ENCODE measurements around the gene LRP1B. TPM values are rescaled to one million over a fixed set of nuclear protein-coding genes. Genes with fewer than 3 reads are reported as not detected.

LRP1B gene
- total RNA-seq, 4 donors from 2014 or later, result 3.6 to 10.1 (median 6.1) TPM

- ATAC-seq (ENCODE audit: low FRiP score) (no peak), DNase-seq (ENCODE audit: low spot score) (no peak)
- no peak for TF ChIP-seq CTCF (IDR thresholded peaks at IDR 0.05)
Measured at GRCh38 chr2:141380008-141380979, 750.5 kb downstream of the LRP1B start.

GRCh38 chr2:141364821-141365220 is 766.0 kb downstream of the LRP1B start:
- no peak for DNase-seq (ENCODE audit: low spot score)
- TF ChIP-seq CTCF (IDR thresholded peaks at IDR 0.05), result no peak
- no peak for ATAC-seq (ENCODE audit: low FRiP score)

GRCh38 chr2:141362311-141362710 is 768.5 kb downstream of the LRP1B start:
- no peak for DNase-seq (ENCODE audit: low spot score)
- no peak for TF ChIP-seq CTCF (IDR thresholded peaks at IDR 0.05)
- no peak for ATAC-seq (ENCODE audit: low FRiP score)

- ATAC-seq (ENCODE audit: low FRiP score) (no peak), DNase-seq (ENCODE audit: low spot score) (no peak)
- no peak for TF ChIP-seq CTCF (IDR thresholded peaks at IDR 0.05)
Measured at GRCh38 chr2:141348481-141348880, 782.3 kb downstream of the LRP1B start.

GRCh38 chr2:141341444-141341843 is 789.4 kb downstream of the LRP1B start:
- DNase-seq (ENCODE audit: low spot score) (no peak), ATAC-seq (ENCODE audit: low FRiP score) (no peak)
- no peak for TF ChIP-seq CTCF (IDR thresholded peaks at IDR 0.05)

- ATAC-seq (ENCODE audit: low FRiP score) (no peak), DNase-seq (ENCODE audit: low spot score) (no peak)
- TF ChIP-seq CTCF (IDR thresholded peaks at IDR 0.05), result no peak
Measured at GRCh38 chr2:141331127-141331526, 799.7 kb downstream of the LRP1B start.

GRCh38 chr2:141329964-141330363 is 800.9 kb downstream of the LRP1B start:
- no peak for ATAC-seq (ENCODE audit: low FRiP score)
- no peak for TF ChIP-seq CTCF (IDR thresholded peaks at IDR 0.05)
- DNase-seq (ENCODE audit: low spot score), result no peak

Measured in omental fat pad (tissue), 4 donors.